HG02763 (cell line): ENCODE measurements around the gene PRSS50.
"Not testable (repeated sequence)": the region's sequence is repeated elsewhere in the genome, so short reads cannot be mapped to it uniquely, and the experiment has no call there.

Source experiments
- ATAC-seq: cut with Tn5 transposase; IDR thresholded peaks from one replicate; pipeline ENCODE4 v1.9.1; 2021; ENCODE audit warnings: mild to moderate bottlenecking, moderate library complexity; ENCODE audit not compliant: unreplicated experiment

PRSS50 gene

GRCh38 chr3:46709721-46710120 lies 7.9 kb downstream of the PRSS50 start:
- no peak for ATAC-seq

GRCh38 chr3:46709157-46709654 lies 8.5 kb downstream of the PRSS50 start:
- no peak for ATAC-seq

DNA sequence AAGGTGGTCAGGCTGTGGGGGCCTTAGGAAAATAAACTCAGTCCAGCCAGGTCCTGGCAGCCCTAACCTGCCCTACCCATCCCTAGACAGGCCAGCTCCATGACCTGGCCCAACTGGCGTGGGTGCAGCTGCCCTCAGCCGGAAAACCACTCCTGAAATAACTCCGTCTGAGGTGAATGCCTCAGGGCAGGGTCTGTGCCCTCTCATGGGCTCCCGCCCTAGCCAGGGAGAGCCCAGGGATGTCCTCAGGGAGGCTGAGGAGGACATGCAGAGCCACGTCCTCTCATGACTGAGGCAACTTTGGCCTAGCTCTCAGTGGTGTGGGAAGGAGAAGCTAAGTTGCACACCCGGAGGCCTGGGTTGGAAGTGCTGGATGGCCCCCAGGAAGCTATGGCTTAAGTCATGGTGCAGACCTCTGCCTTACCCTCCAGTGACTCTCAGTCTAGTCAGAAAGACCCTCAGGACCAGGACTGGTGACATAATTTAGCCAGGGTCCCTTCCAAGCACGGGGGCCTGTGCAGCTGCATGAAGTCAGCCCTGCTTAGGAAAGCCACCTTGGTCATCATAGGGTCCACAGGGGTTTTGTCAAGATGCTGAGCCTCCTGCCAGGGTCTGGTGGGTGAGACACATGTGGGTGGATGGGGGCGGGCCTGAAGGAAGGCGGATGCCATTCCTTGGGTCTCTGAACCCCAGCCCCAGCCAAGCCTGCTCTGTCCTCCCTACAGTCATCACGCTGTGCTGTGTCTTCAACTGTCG lies 9.1 kb downstream of the PRSS50 start:
- ATAC-seq, result no peak

- ATAC-seq, result no peak
These were observed 10.1 kb downstream of the PRSS50 start for GRCh38 chr3:46707601-46708011.

DNA sequence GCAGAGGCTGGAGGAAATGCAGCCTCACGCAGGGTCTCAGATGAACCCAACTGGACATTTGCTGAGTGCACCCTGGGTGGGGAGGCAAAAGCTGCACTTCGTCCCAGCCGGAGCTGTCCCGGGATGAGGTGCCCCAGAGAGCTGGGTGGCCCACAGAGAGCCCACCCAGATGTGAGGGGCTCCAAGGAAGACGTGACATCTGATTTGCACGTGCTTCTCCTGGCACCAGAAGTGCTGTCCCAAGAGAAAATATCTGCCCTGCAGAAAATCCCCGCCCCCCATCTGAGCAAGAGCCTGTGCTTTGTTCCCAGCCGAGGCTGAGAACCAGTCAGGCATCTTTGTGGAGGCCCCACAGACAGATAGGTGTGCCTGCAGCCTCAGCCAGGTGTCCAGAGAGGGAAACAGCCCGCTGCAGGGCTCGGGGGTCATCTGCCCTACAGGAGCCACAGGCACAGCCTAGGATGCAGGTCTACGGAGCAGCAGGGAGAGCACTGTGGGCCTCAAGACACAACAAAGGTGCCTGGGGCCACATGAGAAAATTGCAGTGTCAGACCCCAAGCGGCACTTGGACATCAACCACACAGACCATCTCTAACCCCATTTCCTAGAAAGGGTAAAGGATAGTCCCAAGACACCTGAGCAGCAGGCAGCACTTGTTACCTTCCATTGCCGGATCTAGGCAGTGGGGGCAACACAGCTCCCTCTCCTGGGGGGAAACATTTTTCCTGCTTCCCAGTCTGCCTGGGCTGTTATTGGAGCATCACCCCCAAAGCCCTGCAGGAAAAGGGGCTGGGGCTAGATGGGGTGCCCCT lies 10.7 kb downstream of the PRSS50 start:
- no peak for ATAC-seq

GRCh38 chr3:46705751-46706552 lies 11.7 kb downstream of the PRSS50 start:
- no peak for ATAC-seq

DNA sequence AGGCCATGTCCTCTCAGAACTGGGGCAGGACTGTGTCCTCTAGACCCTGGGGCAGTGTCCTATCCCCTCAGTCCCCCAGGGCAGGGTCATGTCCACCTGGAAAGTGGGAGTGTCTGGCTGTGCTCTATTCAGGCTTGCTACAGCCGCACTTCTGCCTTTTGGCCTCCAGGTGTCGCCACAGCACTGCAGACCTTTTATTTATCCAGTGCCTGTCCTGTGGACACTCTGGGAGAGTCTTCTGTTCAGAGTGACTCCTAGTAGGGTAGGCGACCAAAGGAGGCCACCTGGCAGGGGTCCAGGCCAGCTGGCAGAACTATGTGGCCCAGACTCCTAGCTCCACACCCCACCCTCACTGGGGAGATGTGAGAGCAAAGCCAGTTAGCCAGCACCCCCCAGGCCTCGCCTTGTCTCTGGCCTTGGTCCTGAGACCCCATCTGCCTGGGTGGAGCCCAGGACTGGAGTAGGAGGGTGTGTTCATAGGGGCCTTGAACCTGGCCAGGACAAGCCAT lies 12.6 kb downstream of the PRSS50 start:
- ATAC-seq, result peak; percentile 51

DNA sequence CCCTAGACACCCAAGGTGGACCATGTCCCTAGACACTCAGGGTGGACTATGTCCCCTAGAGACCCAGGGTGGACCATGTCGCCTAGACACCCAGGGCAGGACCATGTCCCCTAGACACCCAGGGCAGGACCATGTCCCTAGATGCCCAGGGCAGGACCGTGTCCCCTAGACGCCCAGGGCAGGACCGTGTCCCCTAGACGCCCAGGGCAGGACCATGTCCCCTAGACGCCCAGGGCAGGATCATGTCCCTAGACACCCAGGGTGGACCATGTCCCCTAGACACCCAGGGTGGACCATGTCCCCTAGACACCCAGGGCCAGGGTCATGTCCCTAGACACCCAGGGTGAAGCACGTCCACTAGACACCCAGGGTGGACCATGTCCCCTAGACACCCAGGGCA lies 13.3 kb downstream of the PRSS50 start:
- not testable (repeated sequence) for ATAC-seq

GRCh38 chr3:46703013-46703520 lies 14.6 kb downstream of the PRSS50 start:
- ATAC-seq, result no peak

DNA sequence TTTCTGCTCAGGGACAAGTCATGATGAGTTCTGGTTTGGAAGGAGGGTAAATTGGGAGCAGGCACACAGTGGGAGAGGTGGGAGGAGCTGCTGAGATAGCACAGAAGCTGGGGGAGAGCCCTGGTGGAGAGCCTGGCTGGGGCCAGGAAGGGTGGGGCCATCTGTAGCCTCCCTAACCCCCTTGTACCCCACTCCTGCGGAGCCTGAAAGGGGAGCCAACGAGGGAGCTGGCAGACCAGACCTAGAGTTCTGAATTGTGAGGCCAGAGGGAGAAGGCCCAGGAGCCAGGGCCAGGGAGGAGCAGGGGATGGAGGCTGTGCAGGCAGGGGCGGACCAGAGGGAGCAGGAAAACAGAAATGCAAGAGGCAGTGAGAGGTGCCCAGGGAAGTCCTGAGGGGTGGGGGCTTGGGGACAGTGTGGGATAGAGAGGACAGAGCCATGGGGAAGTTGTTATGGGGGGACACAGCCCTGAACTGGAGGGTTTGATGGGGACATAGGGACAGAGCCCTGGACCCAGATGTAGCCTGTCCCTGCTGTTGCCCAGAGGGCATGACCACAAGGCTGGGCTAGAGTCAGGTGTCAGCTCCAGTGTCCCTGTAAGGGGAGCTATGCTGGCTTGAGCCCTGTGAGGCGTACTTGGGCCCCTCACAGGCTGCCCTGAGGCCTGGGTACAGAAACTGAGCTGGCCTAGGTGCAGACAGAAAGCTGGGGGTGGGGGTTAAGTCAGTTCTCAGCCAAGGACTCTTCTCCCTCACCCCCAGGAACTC lies 15.2 kb downstream of the PRSS50 start:
- no peak for ATAC-seq

GRCh38 chr3:46701181-46701939 lies 16.3 kb downstream of the PRSS50 start, which contains the start of gene TMIE:
TSS of gene TMIE (plus strand) at chr3:46701392. CDS start at chr3:46701488, 96 bp downstream.
- no peak for ATAC-seq

GRCh38 chr3:46700772-46701171 lies 16.9 kb downstream of the PRSS50 start:
- no peak for ATAC-seq

DNA sequence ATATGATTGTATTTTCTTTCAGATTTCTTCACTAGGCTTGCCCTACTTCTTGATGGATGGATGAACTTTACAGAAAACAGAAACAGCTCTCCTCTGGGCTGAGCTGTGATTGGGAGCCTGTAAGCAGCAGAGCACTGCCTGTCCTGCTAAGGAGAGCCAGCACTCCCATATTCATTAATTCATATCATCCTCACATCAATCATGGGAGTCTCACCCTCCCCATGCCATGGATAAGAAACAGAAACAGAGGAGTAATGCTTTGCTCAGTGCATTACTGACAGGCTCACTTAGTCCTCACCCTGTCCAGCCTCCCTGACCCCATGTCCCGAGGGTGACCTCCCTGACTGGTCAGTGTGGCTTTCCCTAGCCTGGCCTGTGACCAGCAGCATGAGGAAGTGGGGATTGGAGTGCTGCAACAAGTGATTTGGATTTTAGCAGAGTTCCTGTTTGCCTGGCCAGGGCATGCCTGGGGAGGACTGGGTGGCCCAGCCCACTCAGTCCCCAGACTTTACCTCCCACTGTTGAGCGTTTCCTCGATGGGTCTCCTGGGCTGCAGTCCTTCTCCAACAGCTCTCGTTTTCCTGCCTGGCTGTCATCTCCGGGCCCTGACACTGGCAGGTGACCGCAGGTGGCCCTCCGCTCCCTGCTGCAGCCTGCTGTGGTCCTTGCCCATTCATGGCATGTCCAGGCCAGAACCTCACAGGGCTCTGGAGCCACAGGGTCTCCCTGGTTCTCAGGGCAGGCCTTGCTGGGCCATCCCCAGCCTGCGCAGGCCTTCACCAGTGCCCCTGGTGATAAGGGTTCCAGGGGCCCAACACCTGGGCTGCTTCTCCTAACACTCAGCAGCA lies 17.8 kb downstream of the PRSS50 start:
- no peak for ATAC-seq

DNA sequence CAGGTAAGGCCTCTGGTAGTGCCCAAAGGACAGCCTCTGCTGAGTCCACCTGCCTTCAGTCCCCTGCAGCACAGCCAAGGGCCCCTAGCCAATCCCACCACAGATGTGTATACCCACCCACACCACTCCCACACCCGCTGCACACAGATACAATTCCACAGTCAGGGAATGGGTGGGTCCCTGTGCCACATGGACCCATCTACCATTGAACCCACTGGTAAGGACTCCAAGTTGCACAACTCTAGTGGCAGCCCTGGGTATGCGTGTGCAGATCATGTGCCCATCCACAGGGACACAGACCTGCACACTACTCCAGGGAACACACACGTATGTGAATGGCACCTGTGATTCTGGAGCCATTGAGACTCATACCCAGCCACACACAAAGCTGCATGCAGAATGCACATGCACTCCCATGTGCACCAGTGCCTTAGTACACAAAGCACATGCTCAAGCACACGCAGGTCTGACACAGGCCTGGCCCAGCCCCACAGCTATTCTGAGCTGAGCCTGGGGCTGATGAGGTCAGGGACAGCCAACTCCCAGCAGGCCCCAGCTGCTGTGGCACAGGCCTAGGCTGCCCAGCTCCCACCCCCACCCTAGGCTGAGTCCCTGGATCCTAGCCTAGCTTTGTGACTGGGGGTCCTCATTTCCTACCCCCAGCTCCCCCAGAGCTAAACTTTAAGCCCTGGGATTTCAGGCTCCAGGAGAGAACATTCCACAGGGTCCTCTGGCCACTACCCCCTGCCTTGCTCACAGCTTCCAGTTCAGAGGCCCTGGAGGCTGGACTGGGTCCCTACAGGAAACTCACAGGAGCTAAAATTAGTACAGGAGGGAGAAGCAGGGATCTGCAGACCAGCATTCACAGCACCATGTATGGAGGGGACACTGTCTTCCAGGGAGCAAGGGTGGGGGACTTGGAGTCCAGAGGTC lies 21.4 kb downstream of the PRSS50 start:
- no peak for ATAC-seq

- ATAC-seq, result no peak
These were observed 22.3 kb downstream of the PRSS50 start for GRCh38 chr3:46695177-46695961.

DNA sequence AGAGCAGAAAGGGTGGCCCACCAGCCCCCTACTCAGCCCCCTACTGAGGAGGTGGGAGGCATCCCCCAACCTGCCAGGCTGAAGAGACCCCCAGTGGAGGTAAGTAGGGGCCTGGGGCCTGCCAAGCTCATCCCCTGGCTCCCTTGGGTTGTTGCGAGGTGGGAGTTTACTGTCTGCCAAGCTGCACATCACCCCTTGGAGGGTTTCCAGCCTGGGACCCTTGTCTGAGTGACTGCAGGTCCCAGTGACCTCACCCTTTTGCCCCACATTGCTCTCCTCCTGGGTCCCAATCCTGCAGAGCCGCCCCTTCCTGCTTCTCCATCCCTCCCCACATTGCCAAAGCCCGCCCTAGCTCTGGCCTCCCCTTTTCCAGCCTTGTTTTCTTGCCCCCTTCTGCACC lies 23.1 kb downstream of the PRSS50 start:
- ATAC-seq, result no peak

DNA sequence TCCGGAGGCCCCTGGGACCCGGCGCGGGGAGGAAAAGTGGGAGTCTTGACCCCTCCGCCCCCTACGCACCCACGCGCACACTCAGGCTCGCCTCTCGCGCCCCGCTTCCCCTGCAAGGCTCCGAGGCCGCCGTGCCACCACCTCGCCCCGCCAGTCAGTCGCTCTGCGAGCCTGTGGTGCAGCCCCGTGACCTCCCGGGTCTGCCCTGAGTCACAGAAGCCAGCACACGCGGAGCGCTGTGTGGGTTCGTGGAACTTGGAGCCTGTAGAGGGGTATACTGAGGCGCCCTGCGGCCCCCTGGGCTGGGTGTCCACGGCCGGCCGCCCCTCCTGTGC lies 23.8 kb downstream of the PRSS50 start:
- ATAC-seq, result no peak
